Activated naive CD4-positive, alpha-beta T cell treated with anti-CD3 and anti-CD28 coated beads, Interleukin-2, amount 50 U/mL, for 16 hours (primary cell): Measurements from ENCODE around the gene RARA.

ENCODE experiments used
- DNase-seq: peaks from one replicate; pipeline ENCODE4 v3.0.0-alpha.2; 2020

Gene RARA

GRCh38 chr17:40316571-40317344 lies 7.8 kb downstream of the RARA start:
- DNase-seq, result no peak

- DNase-seq, result peak; percentile 61
These were observed 8.4 kb downstream of the RARA start for GRCh38 chr17:40317345-40317873.

GRCh38 chr17:40317880-40318829 lies 9.2 kb downstream of the RARA start:
- DNase-seq, result peak; percentile 91

- DNase-seq, result peak; percentile 11
These were observed 9.9 kb downstream of the RARA start for GRCh38 chr17:40318830-40319391.

GRCh38 chr17:40319651-40320540 lies 10.9 kb downstream of the RARA start:
- DNase-seq, result peak; percentile 67

GRCh38 chr17:40320756-40321523 lies 12.0 kb downstream of the RARA start:
- peak; percentile 18 for DNase-seq

- peak; percentile 12 for DNase-seq
These were observed 12.5 kb downstream of the RARA start for GRCh38 chr17:40321524-40321929.

- no peak for DNase-seq
These were observed 13.0 kb downstream of the RARA start for GRCh38 chr17:40321961-40322357.

GRCh38 chr17:40322358-40323315 lies 13.7 kb downstream of the RARA start:
- peak; percentile 73 for DNase-seq

- peak; percentile 65 for DNase-seq
These were observed 14.7 kb downstream of the RARA start for GRCh38 chr17:40323391-40324381.

GRCh38 chr17:40325156-40326013 lies 16.4 kb downstream of the RARA start:
- DNase-seq, result no peak

- peak; percentile 40 for DNase-seq
These were observed 17.2 kb downstream of the RARA start for GRCh38 chr17:40326014-40326831.

GRCh38 chr17:40326832-40327199 lies 17.8 kb downstream of the RARA start:
- no peak for DNase-seq

- no peak for DNase-seq
These were observed 18.3 kb downstream of the RARA start for GRCh38 chr17:40327244-40327729.

- no peak for DNase-seq
These were observed 18.9 kb downstream of the RARA start for GRCh38 chr17:40327735-40328385.

GRCh38 chr17:40328386-40328766 lies 19.4 kb downstream of the RARA start:
- DNase-seq, result no peak
